GM12892 (cell line): Measurements from ENCODE around the gene TTYH2.

Experiments
- POLR2A ChIP-seq: IDR thresholded peaks from 2 replicates; pipeline ENCODE4 v1.6.1; 2011; ENCODE audit warnings: low read depth, low read length, control low read depth
- POLR2AphosphoS5 ChIP-seq: IDR thresholded peaks from 2 replicates; pipeline ENCODE4 v1.6.1; 2011; ENCODE audit warnings: low read depth, low read length, control low read depth
- TAF1 ChIP-seq: IDR thresholded peaks from 2 replicates; pipeline ENCODE4 v1.6.1; 2011; ENCODE audit warnings: low read depth, mild to moderate bottlenecking, control low read depth, low read length, borderline replicate concordance

DNA sequence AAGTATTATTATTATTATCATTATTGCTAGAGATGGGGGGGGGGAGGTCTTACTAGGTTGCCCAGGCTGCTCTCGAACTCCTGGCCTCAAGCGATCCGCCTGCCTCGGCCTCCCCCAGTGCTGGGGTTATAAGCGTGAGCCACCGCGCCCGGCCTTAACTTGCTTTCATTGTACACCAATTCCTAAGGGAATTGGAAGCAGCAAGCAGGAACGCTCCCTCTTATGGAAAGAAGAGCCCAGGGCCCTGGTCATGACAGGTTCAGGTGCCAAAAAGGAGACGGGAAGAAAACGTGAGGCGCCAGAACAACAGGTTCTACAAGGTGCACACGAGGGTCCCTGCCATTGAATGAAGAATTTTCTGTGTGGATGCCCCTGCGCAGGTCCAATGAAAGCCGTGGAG, 10.4 kb upstream of the TTYH2 start:
- TF ChIP-seq POLR2AphosphoS5 (no peak), POLR2A (no peak), TAF1 (no peak)
